ENCODE data around the gene PPP6R1. TPM values are rescaled to one million over a fixed set of nuclear protein-coding genes. Genes with fewer than 3 reads are reported as not detected.

PPP6R1 gene
- total RNA-seq, 1 donor from 2014 or later = 82.3 TPM

GRCh38 chr19:55301459-55302317, 42.9 kb upstream of the PPP6R1 start:
- Mint-ChIP-seq H3K4me1 (ENCODE audit: low read depth, unreplicated experiment) (peaks cover 7% of the 10 kb centered on the region), H3K27me3 (ENCODE audit: unreplicated experiment) (peaks cover 8% of the 10 kb centered on the region), H3K27ac (ENCODE audit: unreplicated experiment) (peak overlapping the region; percentile 80), H3K36me3 (ENCODE audit: unreplicated experiment) (no peaks in the 10 kb centered on the region), H3K4me3 (ENCODE audit: unreplicated experiment) (peak overlapping the region; percentile 52), H3K9me3 (ENCODE audit: unreplicated experiment) (peaks cover 2% of the 10 kb centered on the region)
- DNase-seq = peak; percentile 95
- TF ChIP-seq, protein P1, sequence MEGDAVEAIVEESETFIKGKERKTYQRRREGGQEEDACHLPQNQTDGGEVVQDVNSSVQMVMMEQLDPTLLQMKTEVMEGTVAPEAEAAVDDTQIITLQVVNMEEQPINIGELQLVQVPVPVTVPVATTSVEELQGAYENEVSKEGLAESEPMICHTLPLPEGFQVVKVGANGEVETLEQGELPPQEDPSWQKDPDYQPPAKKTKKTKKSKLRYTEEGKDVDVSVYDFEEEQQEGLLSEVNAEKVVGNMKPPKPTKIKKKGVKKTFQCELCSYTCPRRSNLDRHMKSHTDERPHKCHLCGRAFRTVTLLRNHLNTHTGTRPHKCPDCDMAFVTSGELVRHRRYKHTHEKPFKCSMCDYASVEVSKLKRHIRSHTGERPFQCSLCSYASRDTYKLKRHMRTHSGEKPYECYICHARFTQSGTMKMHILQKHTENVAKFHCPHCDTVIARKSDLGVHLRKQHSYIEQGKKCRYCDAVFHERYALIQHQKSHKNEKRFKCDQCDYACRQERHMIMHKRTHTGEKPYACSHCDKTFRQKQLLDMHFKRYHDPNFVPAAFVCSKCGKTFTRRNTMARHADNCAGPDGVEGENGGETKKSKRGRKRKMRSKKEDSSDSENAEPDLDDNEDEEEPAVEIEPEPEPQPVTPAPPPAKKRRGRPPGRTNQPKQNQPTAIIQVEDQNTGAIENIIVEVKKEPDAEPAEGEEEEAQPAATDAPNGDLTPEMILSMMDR (IDR thresholded peaks at IDR 0.05; ENCODE audit: partially characterized antibody, unreplicated experiment) = peak; percentile 99

GRCh38 chr19:55300886-55301458, 42.2 kb upstream of the PPP6R1 start:
- peak overlapping the region; percentile 52 for H3K4me3 Mint-ChIP-seq (ENCODE audit: unreplicated experiment)
- no peaks in the 10 kb centered on the region for H3K36me3 Mint-ChIP-seq (ENCODE audit: unreplicated experiment)
- H3K4me1 Mint-ChIP-seq (ENCODE audit: low read depth, unreplicated experiment) = peaks cover 7% of the 10 kb centered on the region
- TF ChIP-seq, protein P1 (IDR thresholded peaks at IDR 0.05; ENCODE audit: partially characterized antibody, unreplicated experiment) = no peak
- peak overlapping the region; percentile 72 for H3K27ac Mint-ChIP-seq (ENCODE audit: unreplicated experiment)
- no peak for DNase-seq
- H3K9me3 Mint-ChIP-seq (ENCODE audit: unreplicated experiment) = peaks cover 2% of the 10 kb centered on the region
- H3K27me3 Mint-ChIP-seq (ENCODE audit: unreplicated experiment) = peaks cover 10% of the 10 kb centered on the region

DNA sequence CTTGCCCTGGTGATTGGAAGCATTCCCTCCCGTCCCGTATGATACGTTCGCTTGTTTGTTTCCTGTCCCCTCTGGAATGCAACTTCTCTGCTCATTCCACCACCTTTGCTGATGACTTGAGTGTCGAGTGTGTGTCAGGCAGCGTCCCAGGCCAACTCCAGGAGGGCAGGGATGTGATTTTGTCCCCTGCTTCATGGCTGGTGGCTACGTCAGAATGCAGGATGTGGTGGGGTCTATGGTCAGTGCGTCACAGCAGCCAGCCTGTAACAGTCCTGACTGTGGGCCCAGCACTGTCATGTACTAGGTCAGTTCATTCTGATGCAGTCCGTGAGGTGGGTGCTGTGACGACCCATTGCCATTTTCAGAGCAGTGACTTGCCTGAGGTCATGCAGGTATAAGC, 41.2 kb upstream of the PPP6R1 start:
- TF ChIP-seq, protein P1 (IDR thresholded peaks at IDR 0.05; ENCODE audit: partially characterized antibody, unreplicated experiment) = no peak
- peaks cover 7% of the 10 kb centered on the region for H3K4me1 Mint-ChIP-seq (ENCODE audit: low read depth, unreplicated experiment)
- peaks cover 2% of the 10 kb centered on the region for H3K9me3 Mint-ChIP-seq (ENCODE audit: unreplicated experiment)
- peaks cover 8% of the 10 kb centered on the region for H3K27me3 Mint-ChIP-seq (ENCODE audit: unreplicated experiment)
- no peak overlapping the region for H3K27ac Mint-ChIP-seq (ENCODE audit: unreplicated experiment)
- H3K36me3 Mint-ChIP-seq (ENCODE audit: unreplicated experiment) = no peaks in the 10 kb centered on the region
- no peak for DNase-seq
- H3K4me3 Mint-ChIP-seq (ENCODE audit: unreplicated experiment) = no peak overlapping the region

GRCh38 chr19:55297267-55297666, 38.5 kb upstream of the PPP6R1 start:
- no peaks in the 10 kb centered on the region for H3K36me3 Mint-ChIP-seq (ENCODE audit: unreplicated experiment)
- peaks cover 7% of the 10 kb centered on the region for H3K4me1 Mint-ChIP-seq (ENCODE audit: low read depth, unreplicated experiment)
- no peak overlapping the region for H3K4me3 Mint-ChIP-seq (ENCODE audit: unreplicated experiment)
- no peak overlapping the region for H3K27ac Mint-ChIP-seq (ENCODE audit: unreplicated experiment)
- DNase-seq = no peak
- peaks cover 8% of the 10 kb centered on the region for H3K27me3 Mint-ChIP-seq (ENCODE audit: unreplicated experiment)
- TF ChIP-seq, protein P1 (IDR thresholded peaks at IDR 0.05; ENCODE audit: partially characterized antibody, unreplicated experiment) = no peak
- peaks cover 2% of the 10 kb centered on the region for H3K9me3 Mint-ChIP-seq (ENCODE audit: unreplicated experiment)

Data from glutamatergic neuron (in vitro differentiated cells).